WTC11 (cell line): ENCODE results near the gene CD3E. TPM values are rescaled to one million over a fixed set of nuclear protein-coding genes. Genes with fewer than 3 reads are reported as not detected.

Experiments
- ATAC-seq: fragments of 200-7000 bp; cut with Tn5 transposase; 2 replicates; pipeline ENCODE4 v1.10.0; 2021; ENCODE audit warnings: mild to moderate bottlenecking, moderate library complexity
- CTCF ChIA-PET: fragments of 300-600 bp; sonication (Branson Sonifier 250); formaldehyde crosslinking; loops from one replicate; lab custom pipeline; 2021; ENCODE audit warnings: antibody characterized with exemption; lab: Charles Lee
- POLR2A ChIA-PET: fragments of 350-600 bp; sonication (Branson Sonifier 250); formaldehyde crosslinking; loops from one replicate; lab custom pipeline; 2021; ENCODE audit warnings: antibody characterized with exemption; lab: Charles Lee
- DNase-seq: peaks from one replicate; pipeline ENCODE4 v3.0.0; 2021; ENCODE audit warnings: low spot score
- H3K27ac Mint-ChIP-seq: 2 replicates; pipeline ENCODE4 v1.8.0; 2021; ENCODE audit warnings: mixed read lengths
- H3K27me3 Mint-ChIP-seq: 2 replicates; pipeline ENCODE4 v1.8.0; 2021; ENCODE audit warnings: low read depth, mild to moderate bottlenecking, moderate library complexity, mixed read lengths
- H3K36me3 Mint-ChIP-seq: 2 replicates; pipeline ENCODE4 v1.8.0; 2021; ENCODE audit warnings: mixed read lengths
- H3K4me1 Mint-ChIP-seq: 2 replicates; pipeline ENCODE4 v1.8.0; 2022; ENCODE audit warnings: mixed read lengths
- H3K4me3 Mint-ChIP-seq: 2 replicates; pipeline ENCODE4 v1.8.0; 2021; ENCODE audit warnings: mild to moderate bottlenecking, moderate library complexity, mixed read lengths
- H3K9me3 Mint-ChIP-seq: 2 replicates; pipeline ENCODE4 v1.8.0; 2021; ENCODE audit warnings: mixed read lengths
- ATF1 ChIP-seq: sonication (generic); formaldehyde crosslinking; IDR thresholded peaks from 2 replicates; pipeline ENCODE4 v1.8.1; 2023; ENCODE audit warnings: mild to moderate bottlenecking, moderate library complexity, missing genetic modification reagents
- IRF2 ChIP-seq: sonication (generic); formaldehyde crosslinking; IDR thresholded peaks from 2 replicates; pipeline ENCODE4 v1.8.0; 2022; ENCODE audit warnings: low read depth, missing genetic modification reagents, borderline replicate concordance
- JAZF1 ChIP-seq: fragments of 250-450 bp; sonication (Bioruptor Pico); IDR thresholded peaks from 2 replicates; pipeline ENCODE4 v1.9.0; 2021; ENCODE audit warnings: moderate library complexity, mild to moderate bottlenecking, inconsistent platforms
- NFATC4 ChIP-seq: fragments of 250-450 bp; sonication (Bioruptor Pico); IDR thresholded peaks from 2 replicates; pipeline ENCODE4 v1.9.0; 2021; ENCODE audit warnings: mild to moderate bottlenecking
- NFYB ChIP-seq: sonication (generic); formaldehyde crosslinking; conservative IDR thresholded peaks from 2 replicates; pipeline ENCODE4 v1.8.0; 2022; ENCODE audit warnings: low read depth, missing genetic modification reagents
- NR3C1 ChIP-seq: sonication (generic); formaldehyde crosslinking; conservative IDR thresholded peaks from 2 replicates; pipeline ENCODE4 v1.8.1; 2023; ENCODE audit warnings: low read depth, mild to moderate bottlenecking, missing genetic modification reagents
- SMAD3 ChIP-seq: sonication (generic); formaldehyde crosslinking; IDR thresholded peaks from 2 replicates; pipeline ENCODE4 v1.8.0; 2022; ENCODE audit warnings: missing genetic modification reagents, mild to moderate bottlenecking, borderline replicate concordance
- TEAD4 ChIP-seq: sonication (generic); formaldehyde crosslinking; IDR thresholded peaks from 2 replicates; pipeline ENCODE4 v1.8.0; 2022; ENCODE audit warnings: mild to moderate bottlenecking, missing genetic modification reagents
- ZBTB21 ChIP-seq: sonication (generic); formaldehyde crosslinking; IDR thresholded peaks from 2 replicates; pipeline ENCODE4 v1.8.1; 2023; ENCODE audit warnings: mild to moderate bottlenecking, missing genetic modification reagents, borderline replicate concordance
- ZNF317 ChIP-seq: sonication (generic); formaldehyde crosslinking; IDR thresholded peaks from 2 replicates; pipeline ENCODE4 v1.8.1; 2023; ENCODE audit warnings: low read depth, mild to moderate bottlenecking, moderate library complexity, missing genetic modification reagents, borderline replicate concordance
- ZNF396 ChIP-seq: fragments of 250-450 bp; sonication (Bioruptor Pico); IDR thresholded peaks from 2 replicates; pipeline ENCODE4 v1.8.0; 2021; ENCODE audit warnings: mild to moderate bottlenecking, moderate library complexity, borderline replicate concordance
- ZNF423 ChIP-seq: fragments of 250-450 bp; sonication (Bioruptor Pico); IDR thresholded peaks from 2 replicates; pipeline ENCODE4 v2.1.2; 2022; ENCODE audit warnings: mild to moderate bottlenecking, moderate library complexity
- total RNA-seq: library from RNA; stranded (reverse); gene quantifications from 3 replicates; pipeline ENCODE4 v1.2.3, GENCODE V29; 2021
- TF ChIP-seq, protein P1 (sequence below): fragments of 250-450 bp; sonication (Bioruptor Pico); IDR thresholded peaks from 2 replicates; pipeline ENCODE4 v1.9.0; 2021; ENCODE audit warnings: mild to moderate bottlenecking, borderline replicate concordance
- TF ChIP-seq, protein P2 (sequence below): sonication (generic); formaldehyde crosslinking; IDR thresholded peaks from 2 replicates; pipeline ENCODE4 v1.8.1; 2022; ENCODE audit warnings: low read depth, mild to moderate bottlenecking, moderate library complexity, missing genetic modification reagents, borderline replicate concordance
- TF ChIP-seq, protein P3 (sequence below): sonication (generic); formaldehyde crosslinking; IDR thresholded peaks from 2 replicates; pipeline ENCODE4 v1.8.1; 2022; ENCODE audit warnings: mild to moderate bottlenecking, missing genetic modification reagents, moderate library complexity, borderline replicate concordance
- TF ChIP-seq, protein P4 (sequence below): sonication (generic); formaldehyde crosslinking; IDR thresholded peaks from 2 replicates; pipeline ENCODE4 v1.8.1; 2022; ENCODE audit warnings: mild to moderate bottlenecking, moderate library complexity, missing genetic modification reagents
- TF ChIP-seq, protein P5 (sequence below): fragments of 250-450 bp; sonication (Bioruptor Pico); IDR thresholded peaks from 2 replicates; pipeline ENCODE4 v1.9.0; 2021; ENCODE audit warnings: mild to moderate bottlenecking
- TF ChIP-seq, protein P6 (sequence below): sonication (generic); formaldehyde crosslinking; IDR thresholded peaks from 2 replicates; pipeline ENCODE4 v1.8.0; 2022; ENCODE audit warnings: mild to moderate bottlenecking, missing genetic modification reagents
- TF ChIP-seq, protein P7 (sequence below): sonication (generic); formaldehyde crosslinking; IDR thresholded peaks from 2 replicates; pipeline ENCODE4 v1.8.0; 2023; ENCODE audit warnings: missing genetic modification reagents, mild to moderate bottlenecking, borderline replicate concordance

The CD3E gene
- total RNA-seq, 1 experiment from 2014 or later = 1.0 TPM

DNA sequence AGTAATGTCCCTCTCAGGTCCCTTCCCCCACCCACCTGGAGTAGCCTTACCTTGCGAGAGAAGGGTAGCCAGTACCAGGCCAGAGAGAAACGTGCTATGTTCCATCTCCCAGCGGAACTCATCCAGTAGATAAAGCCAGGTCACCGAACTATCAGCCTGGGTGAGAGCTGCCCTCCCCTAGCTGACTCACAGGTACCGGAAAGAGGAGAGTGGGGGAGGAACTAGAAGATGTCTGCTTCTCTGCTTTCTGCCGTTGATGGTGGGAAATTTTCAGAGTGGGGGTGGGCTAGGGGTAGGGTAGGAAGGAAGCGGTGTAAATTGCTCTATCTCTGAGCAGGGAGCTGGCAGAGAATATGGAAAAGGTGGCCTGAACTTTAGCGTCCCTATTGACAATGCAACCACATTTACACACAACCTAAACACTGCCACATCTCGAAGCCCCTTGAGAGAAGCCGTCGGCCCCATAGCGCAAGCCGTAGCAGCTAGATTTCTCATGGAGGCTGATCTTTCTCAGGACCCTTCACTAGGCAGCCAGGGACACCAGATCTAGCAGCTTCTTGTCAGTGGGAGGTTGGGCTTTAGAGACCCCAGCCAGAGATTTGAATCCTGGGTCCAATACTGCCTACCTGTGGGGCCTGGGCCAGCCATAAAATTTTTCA lies 38.1 kb downstream of the CD3E start, which contains the start of gene CD3D (continued):
- TF ChIP-seq, protein P1, sequence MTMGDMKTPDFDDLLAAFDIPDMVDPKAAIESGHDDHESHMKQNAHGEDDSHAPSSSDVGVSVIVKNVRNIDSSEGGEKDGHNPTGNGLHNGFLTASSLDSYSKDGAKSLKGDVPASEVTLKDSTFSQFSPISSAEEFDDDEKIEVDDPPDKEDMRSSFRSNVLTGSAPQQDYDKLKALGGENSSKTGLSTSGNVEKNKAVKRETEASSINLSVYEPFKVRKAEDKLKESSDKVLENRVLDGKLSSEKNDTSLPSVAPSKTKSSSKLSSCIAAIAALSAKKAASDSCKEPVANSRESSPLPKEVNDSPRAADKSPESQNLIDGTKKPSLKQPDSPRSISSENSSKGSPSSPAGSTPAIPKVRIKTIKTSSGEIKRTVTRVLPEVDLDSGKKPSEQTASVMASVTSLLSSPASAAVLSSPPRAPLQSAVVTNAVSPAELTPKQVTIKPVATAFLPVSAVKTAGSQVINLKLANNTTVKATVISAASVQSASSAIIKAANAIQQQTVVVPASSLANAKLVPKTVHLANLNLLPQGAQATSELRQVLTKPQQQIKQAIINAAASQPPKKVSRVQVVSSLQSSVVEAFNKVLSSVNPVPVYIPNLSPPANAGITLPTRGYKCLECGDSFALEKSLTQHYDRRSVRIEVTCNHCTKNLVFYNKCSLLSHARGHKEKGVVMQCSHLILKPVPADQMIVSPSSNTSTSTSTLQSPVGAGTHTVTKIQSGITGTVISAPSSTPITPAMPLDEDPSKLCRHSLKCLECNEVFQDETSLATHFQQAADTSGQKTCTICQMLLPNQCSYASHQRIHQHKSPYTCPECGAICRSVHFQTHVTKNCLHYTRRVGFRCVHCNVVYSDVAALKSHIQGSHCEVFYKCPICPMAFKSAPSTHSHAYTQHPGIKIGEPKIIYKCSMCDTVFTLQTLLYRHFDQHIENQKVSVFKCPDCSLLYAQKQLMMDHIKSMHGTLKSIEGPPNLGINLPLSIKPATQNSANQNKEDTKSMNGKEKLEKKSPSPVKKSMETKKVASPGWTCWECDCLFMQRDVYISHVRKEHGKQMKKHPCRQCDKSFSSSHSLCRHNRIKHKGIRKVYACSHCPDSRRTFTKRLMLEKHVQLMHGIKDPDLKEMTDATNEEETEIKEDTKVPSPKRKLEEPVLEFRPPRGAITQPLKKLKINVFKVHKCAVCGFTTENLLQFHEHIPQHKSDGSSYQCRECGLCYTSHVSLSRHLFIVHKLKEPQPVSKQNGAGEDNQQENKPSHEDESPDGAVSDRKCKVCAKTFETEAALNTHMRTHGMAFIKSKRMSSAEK (CRISPR knock-in tag) = no peak
- TF ChIP-seq TEAD4 (CRISPR knock-in tag) (no peak), ZNF423 (CRISPR knock-in tag) (no peak), SMAD3 (CRISPR knock-in tag) (no peak)
- TF ChIP-seq, all 79 proteins: peak for 0

DNA sequence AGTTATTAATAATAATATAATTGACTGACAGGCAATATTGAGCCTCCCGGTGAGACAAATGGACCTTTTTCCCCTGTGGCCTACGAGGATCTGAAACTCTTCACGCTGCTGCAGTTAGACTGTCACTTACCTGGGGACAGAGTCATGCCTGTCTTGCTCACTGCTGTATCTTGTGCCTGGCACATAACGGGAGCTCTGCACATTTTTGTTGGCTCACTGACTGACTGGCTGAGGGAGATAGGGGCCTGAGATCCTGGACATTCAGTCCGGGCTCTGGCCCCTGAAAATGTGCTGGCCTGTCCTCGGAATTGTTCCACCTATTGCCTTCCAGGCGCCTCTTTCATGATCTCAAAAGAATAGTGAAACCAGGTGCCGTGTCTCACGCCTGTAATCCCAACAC lies 38.7 kb downstream of the CD3E start:
- Mint-ChIP-seq H3K27me3 (peaks cover 36% of the 10 kb centered on the region), H3K4me1 (peaks cover 2% of the 10 kb centered on the region; the same call in 1 of the 2 replicates), H3K4me3 (no peak overlapping the region), H3K9me3 (no peaks in the 10 kb centered on the region), H3K36me3 (no peaks in the 10 kb centered on the region), H3K27ac (no peak overlapping the region)
- no peak for DNase-seq
- CTCF ChIA-PET = no interaction called here
- POLR2A ChIA-PET = no interaction called here
- no peak for ATAC-seq
- TF ChIP-seq SMAD3 (CRISPR knock-in tag) = no peak
- no peak for TF ChIP-seq ZNF317 (CRISPR knock-in tag)
- TF ChIP-seq, protein P2, sequence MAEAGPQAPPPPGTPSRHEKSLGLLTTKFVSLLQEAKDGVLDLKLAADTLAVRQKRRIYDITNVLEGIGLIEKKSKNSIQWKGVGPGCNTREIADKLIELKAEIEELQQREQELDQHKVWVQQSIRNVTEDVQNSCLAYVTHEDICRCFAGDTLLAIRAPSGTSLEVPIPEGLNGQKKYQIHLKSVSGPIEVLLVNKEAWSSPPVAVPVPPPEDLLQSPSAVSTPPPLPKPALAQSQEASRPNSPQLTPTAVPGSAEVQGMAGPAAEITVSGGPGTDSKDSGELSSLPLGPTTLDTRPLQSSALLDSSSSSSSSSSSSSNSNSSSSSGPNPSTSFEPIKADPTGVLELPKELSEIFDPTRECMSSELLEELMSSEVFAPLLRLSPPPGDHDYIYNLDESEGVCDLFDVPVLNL (CRISPR knock-in tag) = no peak
- TF ChIP-seq, protein P3, sequence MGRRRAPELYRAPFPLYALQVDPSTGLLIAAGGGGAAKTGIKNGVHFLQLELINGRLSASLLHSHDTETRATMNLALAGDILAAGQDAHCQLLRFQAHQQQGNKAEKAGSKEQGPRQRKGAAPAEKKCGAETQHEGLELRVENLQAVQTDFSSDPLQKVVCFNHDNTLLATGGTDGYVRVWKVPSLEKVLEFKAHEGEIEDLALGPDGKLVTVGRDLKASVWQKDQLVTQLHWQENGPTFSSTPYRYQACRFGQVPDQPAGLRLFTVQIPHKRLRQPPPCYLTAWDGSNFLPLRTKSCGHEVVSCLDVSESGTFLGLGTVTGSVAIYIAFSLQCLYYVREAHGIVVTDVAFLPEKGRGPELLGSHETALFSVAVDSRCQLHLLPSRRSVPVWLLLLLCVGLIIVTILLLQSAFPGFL (CRISPR knock-in tag) = no peak
- TF ChIP-seq NFATC4 (CRISPR knock-in tag) = no peak
- TF ChIP-seq NR3C1 (CRISPR knock-in tag) = no peak
- TF ChIP-seq ZNF396 (CRISPR knock-in tag) = no peak
- no peak for TF ChIP-seq NFYB (CRISPR knock-in tag)
- no peak for TF ChIP-seq IRF2 (CRISPR knock-in tag)
- TF ChIP-seq, protein P4, sequence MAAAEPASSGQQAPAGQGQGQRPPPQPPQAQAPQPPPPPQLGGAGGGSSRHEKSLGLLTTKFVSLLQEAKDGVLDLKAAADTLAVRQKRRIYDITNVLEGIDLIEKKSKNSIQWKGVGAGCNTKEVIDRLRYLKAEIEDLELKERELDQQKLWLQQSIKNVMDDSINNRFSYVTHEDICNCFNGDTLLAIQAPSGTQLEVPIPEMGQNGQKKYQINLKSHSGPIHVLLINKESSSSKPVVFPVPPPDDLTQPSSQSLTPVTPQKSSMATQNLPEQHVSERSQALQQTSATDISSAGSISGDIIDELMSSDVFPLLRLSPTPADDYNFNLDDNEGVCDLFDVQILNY (CRISPR knock-in tag) = no peak
- TF ChIP-seq ATF1 = no peak
- TF ChIP-seq, protein P5, sequence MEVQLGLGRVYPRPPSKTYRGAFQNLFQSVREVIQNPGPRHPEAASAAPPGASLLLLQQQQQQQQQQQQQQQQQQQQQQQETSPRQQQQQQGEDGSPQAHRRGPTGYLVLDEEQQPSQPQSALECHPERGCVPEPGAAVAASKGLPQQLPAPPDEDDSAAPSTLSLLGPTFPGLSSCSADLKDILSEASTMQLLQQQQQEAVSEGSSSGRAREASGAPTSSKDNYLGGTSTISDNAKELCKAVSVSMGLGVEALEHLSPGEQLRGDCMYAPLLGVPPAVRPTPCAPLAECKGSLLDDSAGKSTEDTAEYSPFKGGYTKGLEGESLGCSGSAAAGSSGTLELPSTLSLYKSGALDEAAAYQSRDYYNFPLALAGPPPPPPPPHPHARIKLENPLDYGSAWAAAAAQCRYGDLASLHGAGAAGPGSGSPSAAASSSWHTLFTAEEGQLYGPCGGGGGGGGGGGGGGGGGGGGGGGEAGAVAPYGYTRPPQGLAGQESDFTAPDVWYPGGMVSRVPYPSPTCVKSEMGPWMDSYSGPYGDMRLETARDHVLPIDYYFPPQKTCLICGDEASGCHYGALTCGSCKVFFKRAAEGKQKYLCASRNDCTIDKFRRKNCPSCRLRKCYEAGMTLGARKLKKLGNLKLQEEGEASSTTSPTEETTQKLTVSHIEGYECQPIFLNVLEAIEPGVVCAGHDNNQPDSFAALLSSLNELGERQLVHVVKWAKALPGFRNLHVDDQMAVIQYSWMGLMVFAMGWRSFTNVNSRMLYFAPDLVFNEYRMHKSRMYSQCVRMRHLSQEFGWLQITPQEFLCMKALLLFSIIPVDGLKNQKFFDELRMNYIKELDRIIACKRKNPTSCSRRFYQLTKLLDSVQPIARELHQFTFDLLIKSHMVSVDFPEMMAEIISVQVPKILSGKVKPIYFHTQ = no peak
- TF ChIP-seq ZNF423 (CRISPR knock-in tag) = no peak
- TF ChIP-seq ZBTB21 (CRISPR knock-in tag) = no peak
- TF ChIP-seq, protein P6, sequence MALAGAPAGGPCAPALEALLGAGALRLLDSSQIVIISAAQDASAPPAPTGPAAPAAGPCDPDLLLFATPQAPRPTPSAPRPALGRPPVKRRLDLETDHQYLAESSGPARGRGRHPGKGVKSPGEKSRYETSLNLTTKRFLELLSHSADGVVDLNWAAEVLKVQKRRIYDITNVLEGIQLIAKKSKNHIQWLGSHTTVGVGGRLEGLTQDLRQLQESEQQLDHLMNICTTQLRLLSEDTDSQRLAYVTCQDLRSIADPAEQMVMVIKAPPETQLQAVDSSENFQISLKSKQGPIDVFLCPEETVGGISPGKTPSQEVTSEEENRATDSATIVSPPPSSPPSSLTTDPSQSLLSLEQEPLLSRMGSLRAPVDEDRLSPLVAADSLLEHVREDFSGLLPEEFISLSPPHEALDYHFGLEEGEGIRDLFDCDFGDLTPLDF (CRISPR knock-in tag) = no peak
- TF ChIP-seq, protein P7, sequence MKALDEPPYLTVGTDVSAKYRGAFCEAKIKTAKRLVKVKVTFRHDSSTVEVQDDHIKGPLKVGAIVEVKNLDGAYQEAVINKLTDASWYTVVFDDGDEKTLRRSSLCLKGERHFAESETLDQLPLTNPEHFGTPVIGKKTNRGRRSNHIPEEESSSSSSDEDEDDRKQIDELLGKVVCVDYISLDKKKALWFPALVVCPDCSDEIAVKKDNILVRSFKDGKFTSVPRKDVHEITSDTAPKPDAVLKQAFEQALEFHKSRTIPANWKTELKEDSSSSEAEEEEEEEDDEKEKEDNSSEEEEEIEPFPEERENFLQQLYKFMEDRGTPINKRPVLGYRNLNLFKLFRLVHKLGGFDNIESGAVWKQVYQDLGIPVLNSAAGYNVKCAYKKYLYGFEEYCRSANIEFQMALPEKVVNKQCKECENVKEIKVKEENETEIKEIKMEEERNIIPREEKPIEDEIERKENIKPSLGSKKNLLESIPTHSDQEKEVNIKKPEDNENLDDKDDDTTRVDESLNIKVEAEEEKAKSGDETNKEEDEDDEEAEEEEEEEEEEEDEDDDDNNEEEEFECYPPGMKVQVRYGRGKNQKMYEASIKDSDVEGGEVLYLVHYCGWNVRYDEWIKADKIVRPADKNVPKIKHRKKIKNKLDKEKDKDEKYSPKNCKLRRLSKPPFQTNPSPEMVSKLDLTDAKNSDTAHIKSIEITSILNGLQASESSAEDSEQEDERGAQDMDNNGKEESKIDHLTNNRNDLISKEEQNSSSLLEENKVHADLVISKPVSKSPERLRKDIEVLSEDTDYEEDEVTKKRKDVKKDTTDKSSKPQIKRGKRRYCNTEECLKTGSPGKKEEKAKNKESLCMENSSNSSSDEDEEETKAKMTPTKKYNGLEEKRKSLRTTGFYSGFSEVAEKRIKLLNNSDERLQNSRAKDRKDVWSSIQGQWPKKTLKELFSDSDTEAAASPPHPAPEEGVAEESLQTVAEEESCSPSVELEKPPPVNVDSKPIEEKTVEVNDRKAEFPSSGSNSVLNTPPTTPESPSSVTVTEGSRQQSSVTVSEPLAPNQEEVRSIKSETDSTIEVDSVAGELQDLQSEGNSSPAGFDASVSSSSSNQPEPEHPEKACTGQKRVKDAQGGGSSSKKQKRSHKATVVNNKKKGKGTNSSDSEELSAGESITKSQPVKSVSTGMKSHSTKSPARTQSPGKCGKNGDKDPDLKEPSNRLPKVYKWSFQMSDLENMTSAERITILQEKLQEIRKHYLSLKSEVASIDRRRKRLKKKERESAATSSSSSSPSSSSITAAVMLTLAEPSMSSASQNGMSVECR (CRISPR knock-in tag) = no peak
- no peak for TF ChIP-seq JAZF1 (CRISPR knock-in tag)
